Fibroblast of skin of right quadriceps (primary cell): ENCODE results near the gene MINK1.
"Not testable (repeated sequence)": the region's sequence is repeated elsewhere in the genome, so short reads cannot be mapped to it uniquely, and the experiment has no call there.

ENCODE experiments used
- DNase-seq: peaks from one replicate; pipeline ENCODE4 v3.0.0-alpha.2; 2013

MINK1 gene

DNA sequence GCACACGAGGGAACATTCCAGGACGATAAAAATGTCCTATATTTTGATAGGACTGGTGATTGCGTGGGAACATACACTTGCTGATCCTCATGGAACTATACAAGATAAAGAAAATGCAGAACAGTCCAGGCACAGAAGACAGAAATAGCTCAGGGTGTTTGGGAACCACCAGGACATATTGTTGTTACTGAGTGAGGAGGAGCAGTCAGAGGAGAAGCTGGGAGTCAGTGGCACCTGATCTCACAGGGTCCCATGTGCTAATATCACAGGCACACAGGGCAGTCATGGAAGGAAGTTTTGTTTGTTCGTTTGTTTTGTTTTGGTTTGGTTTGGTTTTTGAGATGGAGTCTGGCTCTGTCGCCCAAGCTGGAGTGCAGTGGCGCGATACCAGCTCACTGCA, 20.4 kb upstream of the MINK1 start:
- DNase-seq = no peak

- no peak for DNase-seq
These were observed 18.0 kb upstream of the MINK1 start for GRCh38 chr17:4815043-4815675.

- no peak for DNase-seq
These were observed 16.3 kb upstream of the MINK1 start for GRCh38 chr17:4816826-4817225.

GRCh38 chr17:4818276-4818675, 14.9 kb upstream of the MINK1 start:
- no peak for DNase-seq

GRCh38 chr17:4822835-4823234, 10.3 kb upstream of the MINK1 start:
- DNase-seq = no peak

DNA sequence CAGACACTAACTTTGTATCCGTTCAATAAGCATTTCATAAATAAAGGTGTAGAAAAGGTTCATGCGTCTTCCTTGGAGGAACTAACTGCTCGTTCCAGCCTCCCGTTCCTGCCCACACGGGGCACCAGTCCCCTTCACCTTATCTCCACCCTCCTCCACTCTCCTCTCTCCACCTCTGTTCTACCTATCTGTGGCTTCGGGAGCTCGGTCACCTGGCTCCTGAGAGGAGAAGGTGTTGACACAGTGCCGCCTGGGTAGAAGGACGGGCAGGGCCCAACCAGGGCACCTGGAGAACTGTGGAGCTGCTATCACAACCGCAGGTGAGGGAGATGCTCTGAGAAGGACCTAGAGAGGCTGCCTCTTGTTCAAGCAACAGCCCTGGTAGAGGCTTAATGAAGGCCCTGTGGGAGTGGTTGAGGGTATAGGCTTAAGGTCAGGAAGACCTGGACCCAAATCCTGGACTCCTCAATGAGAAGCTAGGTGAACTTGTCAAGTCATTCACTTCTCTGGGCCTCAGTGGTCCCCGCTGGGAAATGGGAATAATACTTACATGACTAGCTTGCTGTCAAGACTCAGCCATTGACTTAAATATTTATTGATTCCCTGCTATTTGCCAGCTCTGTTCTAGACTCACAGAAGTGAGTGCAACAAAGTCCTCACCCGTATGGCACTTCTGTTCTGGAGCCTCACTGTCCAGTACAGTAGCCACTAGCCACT, 9.6 kb upstream of the MINK1 start:
- DNase-seq = no peak

DNA sequence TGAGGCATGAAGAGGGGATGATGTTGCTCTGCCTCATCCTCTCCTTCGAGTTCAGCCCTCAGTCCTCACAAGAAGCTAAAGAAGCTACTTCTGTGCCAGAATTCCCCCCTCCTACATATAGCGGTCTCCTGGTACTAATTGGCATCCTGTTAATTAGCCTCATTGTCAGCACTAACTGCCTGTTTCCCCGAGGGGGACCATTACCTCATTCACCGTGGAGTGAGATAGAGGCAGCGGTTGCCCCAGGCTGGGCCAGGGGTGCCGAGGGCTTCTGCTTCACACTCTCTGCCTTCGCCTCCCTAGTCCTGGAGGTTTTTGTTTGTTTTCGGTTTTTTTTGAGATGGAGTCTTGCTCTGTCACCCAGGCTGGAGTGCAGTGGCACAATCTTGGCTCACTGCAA, 5.7 kb upstream of the MINK1 start:
- no peak for DNase-seq

DNA sequence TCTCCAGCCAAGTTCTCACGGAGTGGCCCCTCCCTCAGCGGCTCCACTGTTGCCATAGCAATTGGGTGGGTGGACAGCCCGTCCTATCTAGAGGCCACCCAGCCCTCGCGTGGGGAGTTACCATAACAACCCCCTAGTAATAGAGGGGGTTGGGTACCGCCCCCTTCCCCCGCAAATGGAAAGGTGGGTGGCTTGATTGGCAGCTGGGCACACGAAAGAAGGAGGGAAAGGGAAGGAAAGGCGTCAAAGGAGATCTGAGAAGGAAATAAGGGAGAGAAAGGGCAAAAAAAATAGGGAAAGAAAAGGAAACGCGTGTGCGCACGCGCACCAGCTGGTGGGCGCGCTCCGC, 337 bp upstream of the MINK1 start:
- DNase-seq = not testable (repeated sequence)

DNA sequence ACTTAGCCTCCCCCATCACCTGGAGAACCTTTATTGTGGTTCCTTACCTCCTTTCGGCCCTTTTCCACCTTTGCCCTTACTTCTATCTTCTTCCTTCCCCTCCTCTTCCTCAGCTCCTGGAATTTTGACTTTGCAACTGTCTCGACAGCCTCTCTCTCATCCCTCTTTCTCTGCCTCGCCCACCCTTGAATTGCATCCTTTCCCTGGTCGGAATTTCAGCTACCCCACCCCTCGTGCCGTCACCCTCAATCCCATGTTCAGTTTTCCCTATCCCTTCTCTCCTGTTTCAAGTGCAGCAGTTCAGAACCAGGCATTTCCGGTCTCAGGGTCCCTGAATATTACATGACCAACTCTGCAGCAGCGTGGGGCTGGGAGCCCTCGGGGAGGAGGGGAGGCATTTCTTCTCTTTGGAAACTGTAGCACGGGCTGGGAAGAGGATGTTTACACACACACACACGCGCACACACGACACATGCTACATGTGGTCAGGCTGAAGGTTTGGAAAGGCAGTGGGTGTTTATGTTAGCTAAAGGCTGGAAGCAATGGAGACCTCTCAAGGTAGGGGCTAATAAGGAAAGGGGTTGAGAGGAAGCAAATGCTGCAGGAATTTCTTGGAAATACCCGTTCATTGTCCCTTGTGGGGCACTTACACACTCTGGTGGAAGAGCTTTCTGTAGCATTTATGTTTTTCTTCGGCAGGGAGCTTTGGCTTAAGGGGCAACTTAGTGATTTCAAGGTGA, 971 bp downstream of the MINK1 start:
- peak; percentile 58 for DNase-seq

DNA sequence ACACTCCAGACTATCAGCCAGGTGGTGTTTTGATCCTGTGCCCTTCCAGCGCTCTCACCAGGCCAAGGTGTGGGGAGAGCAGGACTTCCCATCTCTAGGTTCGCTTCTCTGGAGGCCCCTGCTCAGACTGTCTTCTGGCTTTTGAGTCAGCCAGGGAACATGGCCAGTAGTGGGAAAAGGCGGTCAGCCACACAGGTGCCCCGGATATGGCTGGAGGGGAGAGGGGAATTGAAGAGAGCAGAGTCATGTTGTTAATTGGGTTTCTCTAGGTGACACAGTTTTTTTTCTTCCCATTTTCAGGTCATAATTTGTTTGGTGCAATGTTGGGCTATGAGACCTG, 1.5 kb downstream of the MINK1 start:
- no peak for DNase-seq

GRCh38 chr17:4836221-4836620, 3.1 kb downstream of the MINK1 start:
- no peak for DNase-seq

DNA sequence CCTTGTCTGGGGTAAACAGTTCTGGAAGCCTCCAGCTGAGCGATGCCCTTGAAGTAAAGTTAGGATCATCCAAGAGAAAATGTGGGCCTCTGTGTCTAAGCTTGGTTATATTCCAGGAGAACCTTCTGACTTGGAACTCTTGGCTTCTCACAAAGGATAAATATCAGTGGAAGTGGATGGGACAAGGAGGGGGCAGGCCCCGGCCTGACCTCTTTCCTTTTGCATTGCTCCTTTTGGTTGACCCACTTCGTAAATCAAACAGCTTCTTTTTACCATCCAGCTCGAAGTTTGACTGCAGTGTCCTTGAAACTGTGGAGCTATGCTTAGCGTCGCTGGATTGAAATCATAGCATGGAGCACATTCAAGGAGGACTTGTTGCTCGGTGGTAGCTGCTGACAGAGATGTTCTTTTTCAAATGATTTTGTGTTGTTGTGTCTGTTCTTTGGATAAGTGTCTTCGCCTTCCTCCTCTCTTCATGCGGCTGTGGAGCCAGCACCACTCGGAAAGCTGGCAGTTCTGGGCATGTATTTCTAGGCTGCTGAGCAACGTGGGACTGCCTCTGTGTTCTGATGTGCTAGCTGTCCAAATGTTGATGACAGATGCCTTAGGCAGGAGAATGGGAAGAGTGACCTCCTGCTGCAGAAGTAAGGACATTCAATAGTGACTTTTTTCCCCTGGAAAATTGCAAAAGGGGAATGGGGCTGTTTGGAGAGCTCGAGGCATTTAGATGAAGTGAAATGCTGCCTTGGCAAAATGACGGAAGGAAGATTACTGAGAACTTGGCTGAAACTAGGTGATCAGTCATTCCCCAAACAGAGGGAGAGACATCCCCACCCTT, 4.5 kb downstream of the MINK1 start:
- DNase-seq = no peak

DNA sequence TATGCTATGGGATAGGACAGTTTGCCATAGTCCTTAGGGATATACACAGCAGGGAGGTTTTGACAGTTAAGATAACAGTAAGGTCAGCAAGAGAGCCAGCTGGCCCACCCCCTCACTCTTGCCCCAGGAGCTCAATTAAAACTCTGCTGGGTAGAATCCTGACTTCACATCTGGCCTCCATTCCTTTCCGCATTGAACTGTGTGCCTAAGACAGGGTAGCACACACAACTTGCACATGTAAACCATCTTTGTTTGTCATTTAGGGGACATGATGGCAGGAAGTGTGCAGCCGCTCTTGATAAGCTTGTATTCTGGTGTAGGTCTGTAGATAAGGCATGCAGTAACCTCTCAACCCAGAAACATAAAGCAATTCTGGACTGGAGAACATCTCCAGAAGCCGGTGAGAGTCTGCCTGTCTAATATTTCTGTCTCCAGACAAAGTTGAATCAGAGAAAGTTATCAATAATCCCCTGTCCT, 5.2 kb downstream of the MINK1 start:
- DNase-seq = no peak

DNA sequence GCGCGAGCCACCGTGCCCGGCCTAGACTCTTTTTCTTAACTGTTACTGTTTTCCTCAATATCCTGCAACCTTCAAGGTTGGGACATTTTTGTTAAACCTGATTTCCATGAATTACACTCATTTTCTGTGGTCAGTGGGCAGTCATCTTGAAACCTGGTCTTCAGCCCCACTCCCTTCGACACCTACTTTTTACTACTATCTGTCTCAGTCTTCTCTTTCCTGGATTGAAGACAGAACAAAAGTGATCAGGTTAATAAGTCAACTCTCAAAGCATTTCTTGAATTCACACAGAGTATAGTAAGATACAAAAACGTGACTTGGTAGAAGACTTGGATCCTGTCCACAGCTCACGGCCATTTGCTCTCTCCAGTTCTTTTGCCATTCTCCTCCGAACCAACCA, 6.1 kb downstream of the MINK1 start:
- no peak for DNase-seq

GRCh38 chr17:4839965-4840892, 7.1 kb downstream of the MINK1 start:
- DNase-seq = no peak

GRCh38 chr17:4840893-4841242, 7.7 kb downstream of the MINK1 start:
- DNase-seq = no peak

GRCh38 chr17:4842376-4842775, 9.2 kb downstream of the MINK1 start:
- DNase-seq = no peak

GRCh38 chr17:4843321-4844000, 10.3 kb downstream of the MINK1 start:
- DNase-seq = no peak

GRCh38 chr17:4845118-4845517, 12.0 kb downstream of the MINK1 start:
- no peak for DNase-seq

- DNase-seq = no peak
These were observed 13.7 kb downstream of the MINK1 start for GRCh38 chr17:4846635-4847390.

DNA sequence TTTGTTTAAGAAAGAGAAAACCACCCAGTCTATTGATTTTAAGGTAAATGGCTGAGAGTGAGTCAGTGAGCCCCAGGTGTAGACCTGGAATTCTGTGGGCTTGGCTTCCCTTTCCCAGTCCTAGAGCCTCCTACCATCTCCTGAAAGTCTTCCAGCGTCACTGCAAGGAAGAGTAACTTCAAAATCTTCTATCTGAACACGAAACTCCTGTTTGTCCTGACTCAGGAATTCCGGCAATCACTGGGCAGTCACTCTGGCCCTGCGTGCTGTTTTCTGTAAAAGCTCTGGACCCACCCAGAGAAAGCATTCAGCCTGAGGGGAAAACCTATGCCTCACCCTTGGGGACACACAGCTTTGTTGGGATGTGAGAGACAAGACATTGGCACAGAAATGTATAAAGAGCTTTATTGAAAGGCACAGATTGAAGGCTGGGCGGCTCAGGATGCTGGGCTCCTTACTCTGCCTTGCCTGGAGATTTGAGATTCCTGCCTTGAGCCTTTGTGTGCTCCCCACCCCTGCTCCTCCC, 15.9 kb downstream of the MINK1 start:
- DNase-seq = no peak
